ENCODE data around the gene MBOAT2.
A peak's percentile ranks its signal among the peaks of the same experiment; 100 is the strongest.
"Not testable (repeated sequence)": the region's sequence is repeated elsewhere in the genome, so short reads cannot be mapped to it uniquely, and the experiment has no call there.

Gene MBOAT2

GRCh38 chr2:8902757-8903156, 100.7 kb downstream of the MBOAT2 start:
- H3K56ac ChIP-seq (ENCODE audit: low read length); H3K23ac ChIP-seq (ENCODE audit: low read length); H2BK5ac ChIP-seq (ENCODE audit: low read length); H3K18ac ChIP-seq (ENCODE audit: low read length); H3K27ac ChIP-seq (ENCODE audit: low read depth, low read length); H3K79me1 ChIP-seq (ENCODE audit: low read length); H3K79me2 ChIP-seq (ENCODE audit: control insufficient read depth, insufficient read depth, low read length); H4K8ac ChIP-seq (ENCODE audit: low read depth, low read length); H3K9ac ChIP-seq (ENCODE audit: low read length); DNase-seq; H3K4me2 ChIP-seq (ENCODE audit: low read length); H2AK5ac ChIP-seq (ENCODE audit: low read length); H3K4ac ChIP-seq (ENCODE audit: low read depth, low read length); H3K4me1 ChIP-seq (ENCODE audit: control insufficient read depth, low read depth, low read length); H4K5ac ChIP-seq (ENCODE audit: low read length); H2BK15ac ChIP-seq (replicated peaks; ENCODE audit: low read depth); H2BK120ac ChIP-seq (ENCODE audit: low read depth, low read length); H3K27me3 ChIP-seq (ENCODE audit: insufficient read depth, low read length, poor library complexity); H3K4me3 ChIP-seq (ENCODE audit: low read length); H3K36me3 ChIP-seq (ENCODE audit: control insufficient read depth, insufficient read depth, low read length): not testable (repeated sequence)
- WGBS (ENCODE audit: extremely low coverage, insufficient coverage, low lambda C conversion rate) = no CpG with 5 or more reads among the region's 7 CpGs

- H2BK5ac ChIP-seq (ENCODE audit: low read length); H3K56ac ChIP-seq (ENCODE audit: low read length); H3K23ac ChIP-seq (ENCODE audit: low read length); H4K8ac ChIP-seq (ENCODE audit: low read depth, low read length); H3K4ac ChIP-seq (ENCODE audit: low read depth, low read length); H3K79me2 ChIP-seq (ENCODE audit: control insufficient read depth, insufficient read depth, low read length); H3K4me2 ChIP-seq (ENCODE audit: low read length); H3K27ac ChIP-seq (ENCODE audit: low read depth, low read length); DNase-seq; H3K4me1 ChIP-seq (ENCODE audit: control insufficient read depth, low read depth, low read length); H2BK15ac ChIP-seq (replicated peaks; ENCODE audit: low read depth); H3K4me3 ChIP-seq (ENCODE audit: low read length); H2BK120ac ChIP-seq (ENCODE audit: low read depth, low read length); H3K36me3 ChIP-seq (ENCODE audit: control insufficient read depth, insufficient read depth, low read length); H3K9ac ChIP-seq (ENCODE audit: low read length); H2AK5ac ChIP-seq (ENCODE audit: low read length); H4K5ac ChIP-seq (ENCODE audit: low read length); H3K18ac ChIP-seq (ENCODE audit: low read length); H3K27me3 ChIP-seq (ENCODE audit: insufficient read depth, low read length, poor library complexity); H3K79me1 ChIP-seq (ENCODE audit: low read length): not testable (repeated sequence)
- no CpG with 5 or more reads among the region's 1 CpG for WGBS (ENCODE audit: extremely low coverage, insufficient coverage, low lambda C conversion rate)
Measured at GRCh38 chr2:8897206-8897605, 106.3 kb downstream of the MBOAT2 start.

- H3K36me3 ChIP-seq (ENCODE audit: control insufficient read depth, insufficient read depth, low read length); H3K56ac ChIP-seq (ENCODE audit: low read length); H2BK120ac ChIP-seq (ENCODE audit: low read depth, low read length); H3K18ac ChIP-seq (ENCODE audit: low read length); H2AK5ac ChIP-seq (ENCODE audit: low read length); H3K27me3 ChIP-seq (ENCODE audit: insufficient read depth, low read length, poor library complexity); H3K4me2 ChIP-seq (ENCODE audit: low read length); H3K9ac ChIP-seq (ENCODE audit: low read length); H3K4me1 ChIP-seq (ENCODE audit: control insufficient read depth, low read depth, low read length); H3K4ac ChIP-seq (ENCODE audit: low read depth, low read length); H4K5ac ChIP-seq (ENCODE audit: low read length); H3K79me2 ChIP-seq (ENCODE audit: control insufficient read depth, insufficient read depth, low read length); H3K4me3 ChIP-seq (ENCODE audit: low read length); H4K8ac ChIP-seq (ENCODE audit: low read depth, low read length); H2BK15ac ChIP-seq (replicated peaks; ENCODE audit: low read depth); H3K79me1 ChIP-seq (ENCODE audit: low read length); H3K23ac ChIP-seq (ENCODE audit: low read length); H2BK5ac ChIP-seq (ENCODE audit: low read length); H3K27ac ChIP-seq (ENCODE audit: low read depth, low read length): not testable (repeated sequence)
- peak; percentile 91 for DNase-seq
- no CpG with 5 or more reads among the region's 5 CpGs for WGBS (ENCODE audit: extremely low coverage, insufficient coverage, low lambda C conversion rate)
Measured at GRCh38 chr2:8896671-8897070, 106.8 kb downstream of the MBOAT2 start.

GRCh38 chr2:8895087-8895912, 108.2 kb downstream of the MBOAT2 start:
- H3K4me2 ChIP-seq (ENCODE audit: low read length); H4K5ac ChIP-seq (ENCODE audit: low read length); H2BK120ac ChIP-seq (ENCODE audit: low read depth, low read length); H2BK5ac ChIP-seq (ENCODE audit: low read length); H2BK15ac ChIP-seq (replicated peaks; ENCODE audit: low read depth); H2AK5ac ChIP-seq (ENCODE audit: low read length); H3K27ac ChIP-seq (ENCODE audit: low read depth, low read length); H3K79me2 ChIP-seq (ENCODE audit: control insufficient read depth, insufficient read depth, low read length); H3K9ac ChIP-seq (ENCODE audit: low read length); H4K8ac ChIP-seq (ENCODE audit: low read depth, low read length); H3K18ac ChIP-seq (ENCODE audit: low read length); H3K27me3 ChIP-seq (ENCODE audit: insufficient read depth, low read length, poor library complexity); H3K36me3 ChIP-seq (ENCODE audit: control insufficient read depth, insufficient read depth, low read length); H3K4me1 ChIP-seq (ENCODE audit: control insufficient read depth, low read depth, low read length); H3K4me3 ChIP-seq (ENCODE audit: low read length); H3K79me1 ChIP-seq (ENCODE audit: low read length); H3K56ac ChIP-seq (ENCODE audit: low read length); H3K4ac ChIP-seq (ENCODE audit: low read depth, low read length); DNase-seq; H3K23ac ChIP-seq (ENCODE audit: low read length): not testable (repeated sequence)
- no CpG with 5 or more reads among the region's 13 CpGs for WGBS (ENCODE audit: extremely low coverage, insufficient coverage, low lambda C conversion rate)

GRCh38 chr2:8893978-8894820, 109.3 kb downstream of the MBOAT2 start:
- no peak overlapping the region for H2BK5ac ChIP-seq (ENCODE audit: low read length)
- H3K56ac ChIP-seq (ENCODE audit: low read length) = no peak overlapping the region
- WGBS (ENCODE audit: extremely low coverage, insufficient coverage, low lambda C conversion rate) = no CpG with 5 or more reads among the region's 19 CpGs
- peaks cover 3% of the 10 kb centered on the region for H3K4me1 ChIP-seq (ENCODE audit: control insufficient read depth, low read depth, low read length)
- peaks cover 3% of the 10 kb centered on the region for H3K36me3 ChIP-seq (ENCODE audit: control insufficient read depth, insufficient read depth, low read length)
- no peaks in the 10 kb centered on the region for H3K27me3 ChIP-seq (ENCODE audit: insufficient read depth, low read length, poor library complexity)
- H2BK120ac ChIP-seq (ENCODE audit: low read depth, low read length) = no peak overlapping the region
- no peak overlapping the region for H3K27ac ChIP-seq (ENCODE audit: low read depth, low read length)
- no peaks in the 10 kb centered on the region for H3K79me2 ChIP-seq (ENCODE audit: control insufficient read depth, insufficient read depth, low read length)
- H3K79me1 ChIP-seq (ENCODE audit: low read length) = no peaks in the 10 kb centered on the region
- H4K5ac ChIP-seq (ENCODE audit: low read length) = no peak overlapping the region
- H4K8ac ChIP-seq (ENCODE audit: low read depth, low read length) = no peak overlapping the region
- DNase-seq = no peak
- no peak overlapping the region for H3K4me2 ChIP-seq (ENCODE audit: low read length)
- H3K23ac ChIP-seq (ENCODE audit: low read length) = no peak overlapping the region
- H2BK15ac ChIP-seq (replicated peaks; ENCODE audit: low read depth) = no peak overlapping the region
- H3K9ac ChIP-seq (ENCODE audit: low read length) = no peak overlapping the region
- H3K4me3 ChIP-seq (ENCODE audit: low read length) = no peak overlapping the region
- no peak overlapping the region for H3K4ac ChIP-seq (ENCODE audit: low read depth, low read length)
- H3K18ac ChIP-seq (ENCODE audit: low read length) = no peak overlapping the region
- no peak overlapping the region for H2AK5ac ChIP-seq (ENCODE audit: low read length)

Measured in mesendoderm (in vitro differentiated cells).